SHP77 (cell line): ENCODE measurements around the gene NUTM1.
"Not testable (repeated sequence)": the region's sequence is repeated elsewhere in the genome, so short reads cannot be mapped to it uniquely, and the experiment has no call there.

Experiments
- DNase-seq, 2 experiments: peaks; one replicate each; lab custom pipeline; 2025; lab: John Stamatoyannopoulos, UW

The NUTM1 gene

DNA sequence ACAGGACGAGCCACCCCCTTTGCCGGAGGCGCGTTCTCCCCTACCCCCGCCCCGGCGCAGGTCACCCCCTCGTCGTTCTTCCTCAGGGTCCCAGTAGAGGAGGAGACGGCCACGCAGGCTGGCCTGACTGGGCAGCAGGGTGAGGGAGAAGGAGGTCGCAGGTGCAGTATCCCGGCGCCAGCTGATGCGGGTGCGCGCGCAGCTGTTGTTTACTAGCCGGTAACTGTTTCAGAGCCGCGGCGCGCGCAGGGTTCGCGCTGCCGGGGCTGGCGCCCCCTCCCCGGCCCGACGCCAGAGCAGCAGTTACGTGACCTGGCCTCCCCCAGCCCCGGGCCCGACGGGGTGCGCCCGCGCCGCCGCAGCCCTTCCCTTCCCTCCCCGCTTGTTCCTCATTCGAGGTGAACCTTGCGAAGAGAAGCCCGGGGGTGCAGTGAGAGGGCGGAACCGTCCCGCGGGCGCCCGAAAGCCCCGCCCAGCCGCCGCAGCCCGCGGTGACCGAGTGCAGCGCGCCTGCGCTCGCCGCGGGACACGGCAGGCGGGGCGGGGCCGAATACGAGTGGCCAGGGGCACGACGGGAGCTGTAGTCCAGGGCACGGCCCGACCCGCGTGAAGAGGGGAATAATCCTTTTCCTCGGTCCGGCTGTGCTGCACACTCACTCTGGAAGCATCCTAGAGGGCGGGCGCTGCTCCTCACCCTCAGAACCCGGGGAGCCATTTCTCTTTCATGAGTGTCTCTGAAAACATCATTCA, 5.4 kb upstream of the NUTM1 start, which contains the start of gene SLC12A6:
Gene SLC12A6, minus strand, starts transcription at position 225 of the 750 bp plus-strand sequence. CDS start 1,101 bp downstream, outside the sequence.
- DNase-seq = peak; percentile 92 to 96

DNA sequence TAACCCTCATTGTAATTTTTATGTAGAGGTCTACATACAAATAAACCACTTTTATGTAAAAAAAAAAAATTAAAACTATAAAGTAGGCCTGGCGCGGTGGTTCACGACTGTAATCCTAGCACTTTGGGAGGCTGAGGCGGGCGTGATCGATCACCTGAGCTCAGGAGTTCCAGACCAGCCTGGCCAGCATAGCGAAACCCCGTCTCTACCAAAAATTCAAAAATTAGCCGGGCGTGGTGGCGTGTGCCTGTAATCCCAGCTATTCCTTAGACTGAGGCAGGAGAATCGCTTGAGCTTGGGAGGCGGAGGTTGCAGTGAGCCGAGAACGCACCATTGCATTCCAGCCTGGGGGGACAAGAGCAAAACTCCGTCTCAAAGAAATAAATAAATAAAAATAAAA, 4.8 kb upstream of the NUTM1 start:
- DNase-seq = no peak

DNA sequence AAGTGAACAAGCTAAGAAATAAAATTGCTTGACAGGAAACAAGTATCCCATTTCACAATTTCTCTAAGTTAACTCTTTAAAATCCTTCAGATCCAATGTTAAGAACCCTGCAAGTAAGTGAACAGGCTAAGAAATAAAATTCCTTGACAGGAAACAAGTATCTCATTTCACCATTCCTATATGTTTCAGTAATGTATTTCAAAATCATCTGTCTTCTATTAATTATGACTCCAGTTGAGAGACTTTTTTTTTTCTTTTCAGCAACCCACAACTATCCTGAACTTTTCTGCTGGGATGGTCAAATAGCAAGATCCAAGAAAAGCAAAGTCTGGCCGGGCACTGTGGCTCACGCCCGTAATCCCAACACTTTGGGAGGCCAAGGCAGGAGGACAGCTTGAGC, 3.2 kb upstream of the NUTM1 start:
- no peak for DNase-seq

DNA sequence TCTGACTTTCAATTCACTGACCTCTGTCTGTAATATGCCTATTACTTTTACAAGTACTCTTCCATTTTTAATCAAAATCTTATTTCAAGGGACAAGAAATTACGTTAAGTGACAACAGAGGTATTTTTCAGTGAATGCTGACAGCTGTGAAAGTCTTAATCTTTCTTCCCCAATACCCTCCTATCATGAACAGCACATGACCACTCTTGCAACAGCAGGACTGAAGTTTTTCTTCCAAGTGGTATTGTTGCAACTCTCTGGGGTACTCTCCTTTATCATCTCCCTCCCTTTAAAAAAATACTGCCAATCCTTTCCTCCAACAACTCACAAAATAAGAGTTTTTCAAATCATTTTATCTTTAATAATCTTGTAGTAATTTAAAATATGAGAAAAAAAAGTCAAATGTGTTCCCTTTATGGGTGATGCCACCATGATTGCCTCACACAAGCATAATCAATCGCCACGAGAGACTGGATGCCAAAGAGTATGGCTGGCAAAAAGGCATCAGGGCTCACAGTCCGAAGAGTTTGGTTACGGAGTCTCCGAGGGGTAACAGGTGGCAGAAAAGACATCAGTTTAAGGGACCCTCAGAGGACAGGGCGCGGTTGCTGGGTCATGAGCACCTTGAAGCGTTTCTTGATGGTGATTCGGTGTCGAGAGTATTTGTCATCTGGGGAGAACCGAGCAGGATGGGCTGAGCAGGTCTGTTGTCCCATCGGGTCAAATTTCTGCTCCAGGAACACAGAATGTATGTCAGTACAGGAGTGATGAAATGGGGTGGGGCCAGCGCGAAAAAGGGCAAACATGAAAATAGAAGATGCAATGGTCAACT, 1.5 kb upstream of the NUTM1 start:
- no peak for DNase-seq

DNA sequence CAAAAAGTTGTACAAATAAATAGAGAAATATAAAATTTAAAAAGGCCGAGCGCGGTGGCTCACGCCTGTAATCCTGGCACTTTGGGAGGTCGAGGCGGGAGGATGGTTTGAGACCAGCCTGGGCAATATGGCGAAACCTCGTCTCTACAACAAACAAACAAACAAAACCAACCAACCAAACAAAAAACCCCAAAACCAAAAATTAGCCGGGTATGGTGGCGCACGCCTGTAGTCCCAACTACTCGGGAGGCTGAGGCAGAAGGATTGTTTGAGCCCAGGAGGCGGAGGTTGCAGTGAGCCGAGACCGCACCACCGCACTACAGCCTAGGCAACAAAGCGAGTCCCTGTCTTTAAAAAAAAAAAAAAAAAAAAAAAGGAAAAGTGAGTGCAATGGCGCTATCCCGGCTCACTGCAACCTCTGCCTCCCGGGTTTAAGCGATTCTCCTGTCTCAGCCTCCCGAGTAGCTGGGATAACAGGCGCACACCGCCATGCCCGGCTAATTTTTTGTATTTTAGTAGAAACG, 840 bp upstream of the NUTM1 start:
- DNase-seq = not testable (repeated sequence)

DNA sequence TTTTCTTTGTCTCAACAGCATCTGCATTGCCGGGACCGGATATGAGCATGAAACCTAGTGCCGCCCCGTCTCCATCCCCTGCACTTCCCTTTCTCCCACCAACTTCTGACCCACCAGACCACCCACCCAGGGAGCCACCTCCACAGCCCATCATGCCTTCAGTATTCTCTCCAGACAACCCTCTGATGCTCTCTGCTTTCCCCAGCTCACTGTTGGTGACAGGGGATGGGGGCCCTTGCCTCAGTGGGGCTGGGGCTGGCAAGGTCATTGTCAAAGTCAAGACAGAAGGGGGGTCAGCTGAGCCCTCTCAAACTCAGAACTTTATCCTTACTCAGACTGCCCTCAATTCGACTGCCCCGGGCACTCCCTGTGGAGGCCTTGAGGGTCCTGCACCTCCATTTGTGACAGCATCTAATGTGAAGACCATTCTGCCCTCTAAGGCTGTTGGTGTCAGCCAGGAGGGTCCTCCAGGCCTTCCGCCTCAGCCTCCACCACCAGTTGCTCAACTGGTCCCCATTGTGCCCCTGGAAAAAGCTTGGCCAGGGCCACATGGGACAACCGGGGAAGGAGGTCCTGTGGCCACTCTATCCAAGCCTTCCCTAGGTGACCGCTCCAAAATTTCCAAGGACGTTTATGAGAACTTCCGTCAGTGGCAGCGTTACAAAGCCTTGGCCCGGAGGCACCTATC, 5.0 kb downstream of the NUTM1 start:
- DNase-seq = no peak

DNA sequence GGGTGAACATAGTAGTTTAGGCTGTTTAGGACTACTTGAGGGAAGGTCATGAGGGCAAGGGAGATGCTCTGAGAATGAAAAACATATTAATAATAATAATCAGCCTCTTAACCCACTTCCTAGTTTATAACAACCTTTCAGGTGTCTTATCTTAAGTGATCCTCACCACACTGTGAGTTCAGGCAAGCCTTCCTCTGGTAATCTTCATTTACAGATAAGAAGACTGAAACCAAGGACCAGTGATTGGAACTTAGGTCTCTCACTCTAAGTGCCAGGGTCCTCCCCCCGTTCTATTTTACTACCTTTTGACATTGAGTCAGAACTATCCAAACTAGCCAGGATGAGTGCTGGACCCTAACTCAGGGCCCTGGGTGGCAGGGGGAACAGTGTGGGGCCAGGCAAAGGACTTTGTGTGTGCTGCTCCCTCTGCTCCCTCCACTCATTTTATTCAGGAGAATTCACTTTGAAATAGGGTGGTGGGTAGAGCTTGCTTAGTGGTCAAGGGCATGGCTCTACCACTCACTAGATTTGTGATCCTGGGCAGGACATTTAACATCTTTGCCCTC, 5.7 kb downstream of the NUTM1 start:
- no peak for DNase-seq

DNA sequence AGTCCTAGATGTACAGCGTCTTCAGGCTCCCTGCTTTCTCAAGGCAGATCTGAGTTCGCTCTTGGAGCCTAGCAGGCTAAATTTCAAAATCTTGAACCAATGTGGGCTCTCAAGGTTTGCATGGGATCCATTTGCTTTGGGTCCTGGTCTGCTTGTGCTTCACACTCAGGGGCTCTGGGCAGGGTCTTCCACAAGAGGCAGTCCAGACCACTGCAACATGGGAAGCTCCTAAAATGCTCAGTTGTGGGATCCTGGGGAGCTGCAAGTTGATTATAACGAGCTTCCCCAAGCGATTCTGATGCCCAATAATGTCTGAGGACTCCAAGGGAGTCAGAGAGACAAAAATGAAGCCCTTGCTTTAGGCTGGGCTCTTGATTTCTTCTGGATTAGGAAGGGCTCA, 6.7 kb downstream of the NUTM1 start:
- no peak for DNase-seq

DNA sequence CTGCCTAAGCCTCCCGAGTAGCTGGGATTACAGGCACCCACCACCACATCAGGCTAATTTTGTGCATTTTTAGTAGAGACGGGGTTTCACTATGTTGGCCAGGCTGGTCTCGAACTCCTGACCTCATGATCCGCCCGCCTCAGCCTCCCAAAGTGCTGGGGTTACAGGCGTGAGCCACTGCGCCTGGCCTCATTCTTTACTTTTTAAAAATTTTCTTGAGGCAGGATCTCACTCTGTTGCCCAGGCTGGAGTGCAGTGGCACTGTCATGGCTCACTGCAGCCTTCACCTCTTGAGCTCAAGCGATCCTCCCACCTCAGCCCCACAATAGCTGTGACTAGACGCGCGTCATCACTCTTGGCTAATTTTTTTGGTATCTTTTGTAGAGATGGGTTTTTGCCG, 9.9 kb downstream of the NUTM1 start:
- DNase-seq = not testable (repeated sequence)

DNA sequence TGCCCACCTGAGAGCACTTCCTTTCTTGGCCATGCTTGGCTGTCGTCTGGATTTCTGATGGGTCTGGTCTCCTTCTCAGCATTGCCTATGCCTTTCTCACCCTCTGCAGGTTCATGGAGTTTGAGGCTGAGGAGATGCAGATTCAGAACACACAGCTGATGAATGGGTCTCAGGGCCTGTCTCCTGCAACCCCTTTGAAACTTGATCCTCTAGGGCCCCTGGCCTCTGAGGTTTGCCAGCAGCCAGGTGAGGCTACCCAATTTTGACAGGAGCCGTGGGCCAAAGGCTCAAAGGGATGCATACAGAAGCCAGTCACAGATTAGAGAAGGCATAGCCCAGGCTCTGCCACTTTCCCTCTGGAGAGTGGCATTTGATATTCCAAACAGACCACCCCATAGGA, 10.5 kb downstream of the NUTM1 start:
- no peak for DNase-seq

DNA sequence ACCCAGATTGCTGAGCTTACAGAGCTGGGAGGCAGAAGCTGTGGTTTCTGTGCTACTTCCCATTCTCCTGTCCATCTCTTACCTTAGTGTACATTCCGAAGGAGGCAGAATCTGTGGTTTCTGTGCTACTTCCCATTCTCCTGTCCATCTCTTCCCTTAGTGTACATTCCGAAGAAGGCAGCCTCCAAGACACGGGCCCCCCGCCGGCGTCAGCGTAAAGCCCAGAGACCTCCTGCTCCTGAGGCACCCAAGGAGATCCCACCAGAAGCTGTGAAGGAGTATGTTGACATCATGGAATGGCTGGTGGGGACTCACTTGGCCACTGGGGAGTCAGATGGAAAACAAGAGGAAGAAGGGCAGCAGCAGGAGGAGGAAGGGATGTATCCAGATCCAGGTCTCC, 11.2 kb downstream of the NUTM1 start:
- no peak for DNase-seq

DNA sequence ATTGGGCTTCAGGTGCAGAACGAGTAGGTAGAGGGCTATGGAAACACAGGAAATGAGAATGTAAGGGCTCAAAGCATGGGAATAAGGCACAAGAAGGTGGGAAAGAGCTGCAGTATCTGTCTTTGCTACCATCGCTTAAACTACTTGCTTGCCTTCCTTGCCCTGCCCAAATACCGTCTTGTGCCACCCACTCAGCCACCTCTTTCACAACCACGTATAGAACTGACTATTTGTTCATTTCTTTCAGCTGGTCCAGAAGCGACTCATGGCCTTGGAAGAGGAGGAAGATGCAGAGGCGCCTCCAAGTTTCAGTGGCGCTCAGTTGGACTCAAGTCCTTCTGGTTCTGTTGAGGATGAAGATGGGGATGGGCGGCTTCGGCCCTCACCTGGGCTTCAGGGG, 12.1 kb downstream of the NUTM1 start:
- DNase-seq = no peak

DNA sequence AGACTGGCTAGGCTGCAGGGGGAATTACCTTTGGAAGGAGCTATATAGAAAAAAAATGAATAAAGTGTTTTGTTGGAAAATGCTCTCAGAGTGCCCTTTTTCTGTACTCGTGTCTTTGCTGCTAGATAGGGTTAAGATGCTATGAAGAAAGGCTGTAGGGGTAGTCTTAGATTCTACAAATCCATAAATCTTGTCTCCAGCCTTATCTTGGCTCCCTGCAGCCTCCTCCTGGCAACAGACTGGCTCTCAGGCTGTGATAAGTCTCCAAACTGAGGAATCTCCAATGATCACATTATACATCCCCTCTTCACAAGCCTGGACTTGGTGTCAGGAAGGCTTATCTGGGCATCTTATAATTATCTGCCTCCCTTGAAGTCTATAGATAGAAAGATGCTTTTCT, 14.5 kb downstream of the NUTM1 start:
- DNase-seq = no peak

DNA sequence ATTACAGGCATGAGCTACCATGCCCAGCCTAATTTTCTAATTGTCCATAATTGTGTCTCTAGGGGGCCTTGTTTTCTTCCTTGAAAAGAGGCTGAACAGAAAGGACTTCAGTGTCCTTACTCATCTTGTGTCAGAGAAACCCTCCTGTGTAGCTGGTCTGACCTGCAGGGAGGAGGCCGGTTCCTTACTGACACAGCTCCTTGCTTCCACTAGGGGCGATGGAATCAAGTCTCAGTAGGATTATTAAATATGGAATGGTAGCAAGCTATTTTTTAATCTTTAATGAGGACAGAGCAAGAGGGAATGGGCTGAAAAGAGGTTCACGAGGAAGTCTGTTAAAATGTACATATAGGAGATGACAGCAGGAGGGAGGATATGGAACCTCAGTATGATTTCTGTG, 15.3 kb downstream of the NUTM1 start:
- no peak for DNase-seq

DNA sequence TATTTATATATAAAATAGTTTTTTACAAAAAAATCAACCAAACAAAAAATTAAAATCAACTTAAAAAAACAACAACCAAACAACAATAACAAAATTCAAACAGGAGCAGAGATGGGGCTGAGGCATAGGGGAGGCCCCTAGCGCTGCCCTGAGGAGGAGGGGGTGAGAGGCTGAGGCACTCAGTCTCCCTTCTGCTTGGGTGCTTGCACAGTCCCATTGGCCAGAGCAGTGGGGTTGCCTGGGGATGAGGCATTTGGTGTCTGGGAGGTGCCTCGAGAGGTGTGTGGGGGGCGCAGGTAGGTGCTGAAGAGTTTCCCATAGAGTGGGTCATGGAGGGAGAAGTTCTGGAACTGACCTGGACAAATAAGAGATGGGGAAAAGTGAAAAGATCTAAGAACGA, 15.8 kb downstream of the NUTM1 start:
- no peak for DNase-seq

DNA sequence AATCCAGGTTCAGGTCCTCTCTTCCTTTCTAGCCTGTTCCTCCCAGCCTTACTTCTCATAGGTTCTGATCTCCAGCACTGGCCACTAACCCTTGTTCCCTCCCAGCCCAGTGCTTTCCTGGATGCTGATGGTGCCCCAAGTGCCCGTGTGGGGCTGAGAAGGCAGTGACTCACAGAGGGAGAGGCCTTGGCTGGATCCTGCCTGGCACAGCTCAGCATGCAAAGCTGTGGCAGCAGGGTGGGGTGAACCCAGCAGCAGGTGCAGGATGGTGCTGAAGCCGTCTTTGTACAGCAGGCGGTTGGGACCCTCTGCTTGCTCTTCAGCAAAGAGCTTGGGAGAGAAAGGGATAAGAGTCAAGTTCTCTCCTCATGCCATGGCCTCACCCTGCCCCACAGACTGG, 16.3 kb downstream of the NUTM1 start:
- no peak for DNase-seq

DNA sequence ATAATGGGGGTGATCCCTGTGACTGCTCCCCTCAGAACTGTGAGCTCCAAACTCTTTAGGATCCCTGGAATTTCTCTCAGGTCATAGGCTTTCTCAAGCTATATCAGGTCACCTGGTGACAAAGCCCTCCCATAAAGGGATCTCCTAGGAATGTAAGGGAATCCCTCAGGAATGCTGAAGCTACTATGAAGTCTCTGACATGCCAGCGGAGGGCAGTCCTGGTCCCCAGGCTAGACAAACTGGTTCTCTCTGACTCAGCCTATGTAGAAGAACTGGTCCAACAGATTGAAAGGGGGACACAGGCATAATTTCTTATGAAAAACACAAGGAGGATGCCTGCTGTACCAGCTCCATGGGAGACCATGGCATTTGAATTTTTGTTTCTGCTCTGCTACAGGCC, 17.2 kb downstream of the NUTM1 start:
- DNase-seq = no peak

DNA sequence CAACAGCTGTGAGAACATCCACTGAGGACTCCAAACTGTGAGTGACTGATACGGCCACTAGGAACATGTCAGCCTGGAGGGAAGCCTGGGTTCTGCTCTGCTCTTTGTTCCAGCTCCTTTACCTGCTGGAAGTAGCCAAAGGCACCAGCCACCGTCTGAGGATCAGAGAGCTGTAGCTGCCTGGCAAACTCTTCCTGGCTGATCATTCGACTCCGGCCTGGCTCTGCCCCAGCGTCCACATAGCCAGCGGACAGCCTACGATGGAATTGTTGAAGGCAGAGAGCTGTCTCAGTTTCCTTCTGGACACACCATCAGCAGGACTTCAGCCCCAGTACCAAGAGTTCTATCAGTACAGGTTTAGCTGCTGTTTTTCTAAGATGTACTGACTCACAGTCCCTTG, 18.2 kb downstream of the NUTM1 start:
- no peak for DNase-seq

DNA sequence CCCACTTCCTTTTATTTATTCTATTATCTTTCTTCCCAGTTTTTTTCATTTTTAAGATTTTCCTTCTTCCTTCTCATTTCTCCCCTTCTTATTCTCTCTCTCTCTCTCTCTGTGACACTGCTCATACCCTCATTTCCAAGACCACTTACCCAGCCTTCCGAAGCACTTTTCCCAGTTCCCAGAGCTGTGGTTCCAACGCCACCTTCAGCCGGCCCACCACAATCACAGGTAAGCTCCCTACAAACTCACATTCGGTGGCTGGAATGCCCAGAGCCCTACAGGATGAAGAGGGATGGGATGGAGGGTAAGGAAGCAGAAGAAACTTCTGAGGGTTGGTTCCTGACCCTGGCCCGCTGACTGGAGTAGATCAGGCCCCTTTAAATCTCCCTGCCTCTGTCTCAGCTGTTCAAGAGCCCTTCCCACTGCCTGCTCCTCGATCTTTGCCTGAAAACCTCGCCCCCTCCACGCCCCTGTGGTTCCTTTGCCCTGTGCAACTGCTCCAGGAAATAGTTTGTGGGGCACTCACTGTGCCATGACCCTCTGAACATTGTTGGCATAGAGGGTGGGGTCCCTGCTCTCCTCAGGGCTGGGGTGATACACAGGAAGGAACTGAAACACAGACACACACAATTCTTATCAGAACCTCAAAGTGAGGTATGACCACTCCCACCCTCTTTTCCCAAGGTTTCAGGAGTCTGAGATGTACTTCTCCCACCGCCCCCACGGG, 19.1 kb downstream of the NUTM1 start:
- no peak for DNase-seq

DNA sequence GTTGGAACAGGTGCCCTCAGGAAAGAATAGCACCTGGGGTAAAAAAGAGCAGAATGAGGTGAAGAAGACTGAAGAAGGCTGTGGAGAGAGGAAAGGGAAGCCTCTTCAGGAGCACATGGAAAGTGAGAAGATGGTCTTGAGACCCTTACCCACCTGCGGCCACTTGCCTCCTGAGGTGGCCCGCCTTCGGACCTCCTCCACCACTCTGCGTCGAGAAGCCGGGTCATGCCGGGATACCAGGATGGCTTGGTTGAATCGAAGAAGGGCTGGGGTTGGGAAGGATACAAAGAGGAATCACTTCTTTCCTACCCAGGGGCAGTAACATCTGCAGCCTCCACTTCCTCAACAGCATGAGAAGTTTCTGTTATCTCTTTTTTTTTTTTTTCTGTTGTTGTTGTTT, 20.9 kb downstream of the NUTM1 start:
- DNase-seq = no peak

DNA sequence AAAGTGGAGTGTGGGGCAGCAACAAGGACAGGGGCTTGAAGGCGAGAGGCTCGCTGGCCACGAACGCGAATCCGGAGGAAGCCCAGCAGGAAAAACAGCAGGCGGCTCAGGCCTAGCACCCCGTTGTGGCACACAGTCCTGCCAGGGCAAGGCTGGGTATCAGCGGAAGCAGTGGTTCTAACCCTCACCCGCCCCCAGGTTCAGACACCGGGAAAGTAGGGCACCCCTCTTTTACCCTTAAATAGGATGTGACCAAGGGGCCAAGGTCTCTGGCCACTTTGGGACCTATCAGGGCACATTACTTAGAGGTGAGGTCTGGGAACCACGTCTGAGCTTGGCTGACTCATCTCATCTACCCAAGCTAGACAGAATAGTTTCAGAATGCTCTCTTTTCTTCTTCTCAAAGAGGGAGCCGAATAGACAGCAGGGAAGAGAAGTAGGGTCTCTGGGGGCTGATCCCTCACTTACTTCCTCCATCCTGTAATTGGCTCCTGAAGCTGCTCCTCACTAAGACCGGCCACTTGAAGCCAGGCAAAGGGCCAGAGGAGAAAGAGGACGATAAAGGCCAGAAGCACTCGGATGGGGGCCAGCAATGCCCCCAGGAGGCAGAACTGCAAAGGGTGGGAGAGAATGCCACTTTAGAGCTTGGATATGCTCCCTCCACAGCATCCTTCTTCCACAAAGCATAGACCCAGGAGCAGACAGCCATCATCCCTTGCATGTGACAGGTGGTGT, 22.1 kb downstream of the NUTM1 start:
- no peak for DNase-seq
